ENCODE measurements around the gene IFT27. TPM values are rescaled to one million over a fixed set of nuclear protein-coding genes. Genes with fewer than 3 reads are reported as not detected.
A peak's percentile ranks its signal among the peaks of the same experiment; 100 is the strongest.

The IFT27 gene, protein sequence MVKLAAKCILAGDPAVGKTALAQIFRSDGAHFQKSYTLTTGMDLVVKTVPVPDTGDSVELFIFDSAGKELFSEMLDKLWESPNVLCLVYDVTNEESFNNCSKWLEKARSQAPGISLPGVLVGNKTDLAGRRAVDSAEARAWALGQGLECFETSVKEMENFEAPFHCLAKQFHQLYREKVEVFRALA
- 10.8 and 16.2 TPM in 2 replicates for total RNA-seq

DNA sequence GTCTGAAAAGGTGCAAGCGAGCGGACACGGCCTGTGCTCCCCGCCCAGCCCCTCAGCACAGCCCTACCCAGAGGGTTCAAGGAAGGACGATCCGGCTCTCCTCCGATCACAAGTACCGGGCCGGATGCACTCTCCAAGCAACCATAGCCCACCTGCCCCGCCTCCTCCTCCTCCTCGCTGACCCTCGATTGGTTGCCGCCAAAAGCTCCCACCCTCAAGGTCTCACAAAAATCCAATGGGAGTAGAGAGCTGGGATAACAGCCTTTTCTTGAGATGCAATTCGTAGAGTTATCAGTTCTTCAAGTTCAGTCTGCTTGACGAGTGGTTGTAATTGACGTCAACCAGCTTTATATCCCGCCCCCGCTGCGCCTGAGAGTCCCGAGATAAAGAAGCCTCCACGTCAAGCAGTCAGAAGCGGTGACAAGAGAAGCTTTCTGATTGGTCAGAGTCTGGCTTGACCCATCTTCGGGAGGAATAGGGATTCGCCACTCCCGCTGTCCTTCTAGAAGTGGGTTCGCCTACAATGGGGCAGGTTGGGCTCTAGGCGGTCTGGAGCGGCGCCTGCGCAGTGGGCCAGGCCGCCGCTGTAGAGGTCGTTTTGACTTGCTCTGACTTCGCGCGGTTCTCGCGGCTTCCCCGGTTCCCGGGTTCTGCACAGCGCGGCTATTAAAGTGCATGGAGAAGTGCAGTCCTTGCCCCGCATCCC is at the start of gene IFT27:
TSS of gene IFT27 (minus strand) at position 156 of the 706 bp plus-strand sequence. CDS start 412 bp downstream, outside the sequence.
- DNase-seq (ENCODE audit: low read depth in 2 of 2): peak; percentile 100

DNA sequence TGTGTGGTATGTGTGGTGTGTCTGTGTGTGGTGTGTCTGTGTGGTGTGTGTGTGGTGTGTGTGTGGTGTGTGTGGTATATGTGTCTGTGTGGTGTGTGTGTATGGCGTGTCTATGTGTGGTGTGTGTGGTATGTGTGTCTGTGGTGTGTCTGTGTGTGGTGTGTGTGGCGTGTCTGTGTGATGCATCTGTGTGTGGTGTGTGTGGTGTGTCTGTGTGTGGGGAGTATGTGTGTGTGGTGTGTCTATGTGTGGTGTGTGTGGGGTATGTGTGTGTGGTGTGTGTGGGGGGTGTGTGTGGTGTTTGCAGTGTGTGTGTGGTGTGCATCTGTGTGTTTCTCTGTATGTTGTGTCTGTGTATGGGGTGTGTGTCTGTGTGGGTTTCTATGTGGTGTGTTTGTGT is 48.7 kb upstream of the IFT27 start:
- no peak for DNase-seq (ENCODE audit: low read depth in 2 of 2)

DNA sequence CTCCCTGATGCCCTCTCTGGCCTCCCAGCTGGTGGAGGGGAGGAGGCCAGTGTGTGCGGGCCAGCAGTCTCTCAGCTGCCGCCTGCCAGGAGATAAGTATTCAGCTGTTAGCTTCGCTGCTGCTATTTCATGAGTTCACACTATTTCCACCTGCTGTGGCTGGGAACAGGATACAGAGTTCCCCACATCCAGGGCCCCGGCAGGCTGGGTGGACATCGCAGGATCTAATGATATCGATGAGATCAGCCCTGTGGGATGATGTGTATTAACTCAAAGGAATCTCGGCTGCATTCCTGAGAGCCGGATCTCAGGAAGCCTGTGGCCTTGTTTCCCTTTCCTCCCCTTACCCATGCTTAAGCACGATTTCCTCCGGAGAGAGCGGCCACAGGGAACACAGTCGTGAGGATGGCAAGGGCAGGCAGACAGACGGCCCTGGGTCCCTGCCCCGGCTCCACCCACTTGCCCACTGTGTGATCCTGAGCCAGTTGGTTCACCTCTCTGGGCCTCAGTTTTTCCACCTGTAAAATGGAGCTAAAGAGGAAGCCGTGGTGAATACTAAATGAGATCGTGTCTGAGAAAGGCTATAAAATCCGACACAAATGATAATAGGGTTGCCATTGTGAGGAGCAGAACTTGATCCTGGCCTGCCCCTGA is 47.4 kb upstream of the IFT27 start:
- DNase-seq (ENCODE audit: low read depth in 2 of 2): peak in 1 of 2 donors; percentile 54

DNA sequence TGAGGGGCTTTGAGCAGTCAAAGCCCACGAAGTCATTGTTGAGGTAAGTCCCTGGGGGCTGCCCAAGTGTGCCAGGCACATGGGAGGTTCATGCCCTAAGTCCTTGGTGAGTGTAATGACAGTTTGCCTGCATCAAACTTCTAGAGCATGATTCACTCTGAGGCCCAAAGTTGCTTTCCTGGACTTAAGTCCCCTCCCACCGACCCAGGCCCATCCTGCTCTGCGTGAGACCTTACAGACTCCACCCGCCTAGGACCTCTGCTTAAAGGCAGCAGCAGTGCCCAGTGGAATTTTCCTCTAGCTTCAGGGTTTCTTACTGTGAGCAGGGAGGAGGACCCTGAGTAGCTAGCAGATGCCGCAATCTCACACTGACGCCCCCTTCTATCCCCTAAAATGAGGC is 46.7 kb upstream of the IFT27 start:
- peak in 1 of 2 donors; percentile 12 for DNase-seq (ENCODE audit: low read depth in 2 of 2)

DNA sequence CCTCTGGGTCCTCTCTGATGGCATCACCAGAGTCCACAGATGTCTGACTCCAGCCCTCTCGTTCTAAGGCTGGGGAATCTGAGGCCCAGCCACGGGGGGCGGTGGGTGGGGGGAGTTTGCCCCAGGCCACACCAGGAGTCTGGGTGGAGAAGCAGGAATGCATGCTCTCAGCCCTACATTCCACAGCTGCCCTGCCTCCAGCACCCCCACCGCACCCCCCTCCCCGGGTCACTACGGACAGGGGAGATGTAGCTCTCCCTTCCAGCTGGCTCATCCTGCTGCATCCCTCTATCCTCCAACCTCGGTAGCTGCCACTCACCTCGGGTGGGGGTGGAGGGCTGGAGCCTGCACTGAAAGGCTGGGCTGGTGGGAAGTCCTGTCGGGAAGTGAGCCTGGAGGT is 43.2 kb upstream of the IFT27 start:
- no peak for DNase-seq (ENCODE audit: low read depth in 2 of 2)

DNA sequence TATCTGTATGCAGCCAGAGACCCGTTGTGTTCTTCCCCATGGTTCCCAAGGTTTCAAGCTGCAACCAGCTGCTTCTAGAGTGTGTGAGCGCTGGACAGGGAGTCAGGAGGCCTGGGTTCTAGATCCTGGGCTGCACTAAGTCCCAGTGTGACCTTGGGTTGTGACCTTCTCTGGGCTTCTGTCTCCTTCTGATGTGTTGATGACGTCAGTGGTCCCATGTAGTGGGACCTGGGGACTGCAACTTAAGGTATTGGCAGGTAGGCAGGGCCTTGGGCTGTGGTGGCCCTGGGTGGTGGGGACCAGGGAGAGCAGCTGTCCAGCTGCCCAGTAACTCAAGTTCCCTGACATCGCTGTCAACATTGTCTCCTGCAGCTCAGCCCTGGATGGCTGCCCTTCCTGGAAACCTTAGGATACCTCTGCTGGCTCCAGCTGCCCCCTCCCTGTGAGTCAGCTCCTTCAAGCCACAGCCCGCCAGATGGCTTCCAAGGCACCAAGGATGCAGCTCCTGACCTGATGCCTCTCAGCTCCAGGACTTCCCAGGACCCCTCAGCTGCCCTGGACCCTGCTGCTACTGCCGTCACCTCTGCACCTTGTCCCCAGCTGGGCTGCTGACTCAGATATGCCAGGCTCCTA is 42.2 kb upstream of the IFT27 start:
- DNase-seq (ENCODE audit: low read depth in 2 of 2): no peak

DNA sequence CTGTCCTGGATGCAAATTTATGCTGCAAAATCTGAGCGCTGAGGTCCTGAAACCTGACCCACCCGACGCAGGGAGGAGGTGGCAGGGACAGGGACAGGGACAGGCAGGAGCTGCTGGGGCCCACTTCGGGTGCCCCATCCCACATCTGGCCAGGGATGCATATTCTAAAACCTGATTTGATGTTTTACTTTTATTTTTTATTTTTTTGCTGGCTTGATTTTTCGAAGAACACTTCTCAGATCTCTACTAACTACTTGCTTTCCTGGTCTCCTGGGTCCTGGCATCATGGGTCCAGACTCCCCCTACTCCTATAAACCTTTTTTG is 41.6 kb upstream of the IFT27 start:
- no peak for DNase-seq (ENCODE audit: low read depth in 2 of 2)

DNA sequence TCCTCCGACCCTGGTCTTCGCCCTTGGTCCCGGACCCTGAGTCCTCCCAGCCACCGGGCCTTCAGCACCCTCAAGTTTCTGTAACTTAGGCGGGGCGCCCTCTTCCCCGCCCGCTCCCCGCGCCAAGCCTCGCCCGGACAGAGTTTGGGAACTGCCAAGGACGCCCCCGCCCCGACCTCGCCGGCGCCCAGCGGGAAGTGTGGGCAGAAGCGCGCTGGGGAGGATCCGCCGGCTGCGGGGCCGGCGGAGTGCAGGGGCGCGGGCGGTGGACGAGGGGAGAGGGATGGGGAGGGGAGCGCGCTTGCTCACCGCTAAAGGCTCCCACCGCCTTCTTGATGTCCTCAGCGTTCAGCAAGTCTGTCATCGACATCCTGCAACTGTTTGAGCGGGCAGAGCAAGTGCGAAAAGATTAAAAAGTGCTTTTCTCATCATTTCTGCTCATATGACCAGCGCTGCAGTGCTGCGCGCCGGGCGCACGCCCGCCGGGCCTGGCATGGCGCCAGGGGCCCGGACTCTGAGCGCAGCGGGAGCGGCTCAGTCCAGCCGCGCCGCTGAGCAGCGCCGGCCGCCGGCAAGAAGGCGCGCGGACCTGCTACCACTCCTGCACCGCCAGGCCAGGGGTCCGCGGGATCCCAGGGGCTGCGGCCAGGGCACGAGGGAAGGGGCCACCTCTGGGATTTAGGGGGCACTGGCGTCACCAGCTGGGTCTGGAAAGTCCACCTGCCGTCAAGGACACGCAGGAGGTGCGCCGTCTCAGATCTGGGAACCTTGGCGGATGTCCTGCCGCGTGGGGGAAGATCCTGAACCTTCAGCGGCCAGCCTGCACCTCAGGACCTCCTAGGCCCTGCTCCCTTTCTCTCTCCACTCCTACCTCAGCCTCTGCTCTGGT is 41.0 kb upstream of the IFT27 start, which contains the start of gene PVALB:
TSS of gene PVALB (minus strand) at position 400 of the 889 bp plus-strand sequence. CDS start at position 370, 30 bp downstream.
- DNase-seq (ENCODE audit: low read depth in 2 of 2): peak; percentile 7 to 52

DNA sequence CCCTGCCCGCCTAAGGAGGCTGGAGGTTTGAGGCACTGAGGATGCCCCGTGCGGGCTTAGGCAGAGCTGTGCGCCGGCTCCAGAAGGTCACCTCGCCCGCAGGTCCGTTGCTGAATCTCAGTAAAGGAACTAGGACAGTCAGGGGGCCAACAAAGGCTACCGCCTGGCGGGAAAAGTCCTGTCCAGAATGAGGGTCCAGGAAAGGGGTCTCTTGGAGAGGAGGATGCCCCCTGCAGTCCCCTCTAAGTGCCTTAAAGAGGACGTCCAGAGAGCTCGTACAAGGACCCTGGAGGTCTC is 40.4 kb upstream of the IFT27 start:
- no peak for DNase-seq (ENCODE audit: low read depth in 2 of 2)

DNA sequence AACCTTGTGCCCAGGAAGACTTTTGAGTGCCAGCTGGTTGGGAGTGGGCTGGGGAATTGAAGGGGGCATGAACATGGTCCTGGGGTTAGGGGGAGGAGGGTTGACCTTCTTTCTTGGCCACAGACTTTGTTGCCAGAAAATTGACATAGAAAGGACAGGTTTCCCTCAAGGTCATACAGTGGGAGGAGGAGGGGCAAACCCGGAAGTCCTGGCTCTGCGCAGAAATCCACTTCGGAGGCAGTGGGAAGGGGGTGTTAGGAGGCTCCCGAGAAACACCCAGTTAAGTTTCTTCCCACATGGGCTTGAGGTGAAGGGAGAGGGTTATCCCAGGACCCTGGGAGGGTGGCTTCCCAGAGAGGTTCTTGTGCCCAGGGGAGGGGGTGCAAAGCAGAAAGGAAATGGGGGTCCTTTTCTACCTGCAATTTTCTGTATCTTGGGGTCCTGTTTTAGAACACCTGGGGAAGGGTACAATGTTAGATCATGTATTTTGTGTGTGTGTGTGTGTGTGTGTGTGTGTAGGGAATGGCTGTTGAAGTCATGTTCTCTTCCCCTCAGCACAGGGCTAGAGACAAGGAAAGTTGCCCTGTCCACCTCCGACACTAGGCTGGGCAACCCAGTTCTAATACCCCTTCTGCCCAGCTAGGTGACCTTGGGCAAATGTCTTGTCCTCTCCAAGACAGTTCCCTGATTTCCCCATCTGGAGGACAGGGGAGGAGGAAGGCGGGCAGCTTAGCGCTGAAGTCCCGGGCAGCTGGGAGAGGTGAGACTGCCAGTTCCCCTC is 39.8 kb upstream of the IFT27 start:
- no peak for DNase-seq (ENCODE audit: low read depth in 2 of 2)

DNA sequence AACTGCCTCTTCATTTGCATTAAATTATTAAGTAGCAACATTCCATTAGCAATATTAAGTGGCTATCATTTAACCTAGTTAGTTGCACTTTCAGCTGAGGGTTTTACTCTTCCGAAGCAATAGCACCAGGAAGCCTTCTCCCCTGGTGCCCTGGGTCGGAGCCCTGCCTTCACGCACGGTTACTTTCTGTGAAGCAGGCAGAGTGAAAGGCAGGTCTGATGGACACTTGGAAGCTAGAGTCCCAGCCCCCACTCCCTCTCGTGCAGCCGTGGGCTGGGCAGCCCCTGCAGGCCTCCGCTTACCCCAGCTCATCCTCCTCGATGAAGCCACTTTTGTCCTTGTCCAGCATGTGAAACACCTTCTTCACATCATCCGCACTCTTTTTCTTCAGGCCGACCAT is 38.9 kb upstream of the IFT27 start:
- DNase-seq (ENCODE audit: low read depth in 2 of 2): no peak

DNA sequence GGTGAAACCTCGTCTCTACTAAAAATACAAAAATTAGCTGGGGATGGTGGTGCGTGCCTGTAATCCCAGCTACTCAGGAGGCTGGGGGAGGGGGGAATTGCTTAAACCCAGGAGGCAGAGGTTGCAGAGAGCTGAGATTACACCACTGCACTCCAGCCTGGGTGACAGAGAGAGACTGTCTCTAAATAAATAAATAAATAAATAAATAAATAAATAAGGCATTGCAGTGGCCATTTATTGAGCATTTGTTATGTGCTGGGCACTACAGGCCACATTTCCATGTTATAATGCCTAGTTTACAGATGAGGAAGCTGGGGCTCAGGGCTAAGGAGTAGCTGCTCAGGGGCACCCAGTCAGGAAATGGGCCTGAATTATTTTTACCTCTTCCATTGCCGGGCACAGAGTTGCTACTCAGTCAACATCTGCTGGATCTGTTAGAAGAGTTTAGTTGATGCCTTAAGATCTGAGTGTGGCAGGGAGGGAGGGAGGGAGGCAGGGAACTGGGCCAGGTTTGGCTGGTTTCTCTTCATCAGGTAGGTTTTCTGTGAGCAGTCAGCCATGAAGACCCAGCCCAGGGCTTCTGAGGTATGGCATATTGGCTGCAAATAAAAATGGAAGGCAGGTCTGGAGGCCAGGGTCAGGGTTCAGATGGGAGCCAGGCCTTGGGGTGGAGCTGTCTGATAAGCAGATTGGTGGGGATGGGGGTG is 35.3 kb upstream of the IFT27 start:
- no peak for DNase-seq (ENCODE audit: low read depth in 2 of 2)

DNA sequence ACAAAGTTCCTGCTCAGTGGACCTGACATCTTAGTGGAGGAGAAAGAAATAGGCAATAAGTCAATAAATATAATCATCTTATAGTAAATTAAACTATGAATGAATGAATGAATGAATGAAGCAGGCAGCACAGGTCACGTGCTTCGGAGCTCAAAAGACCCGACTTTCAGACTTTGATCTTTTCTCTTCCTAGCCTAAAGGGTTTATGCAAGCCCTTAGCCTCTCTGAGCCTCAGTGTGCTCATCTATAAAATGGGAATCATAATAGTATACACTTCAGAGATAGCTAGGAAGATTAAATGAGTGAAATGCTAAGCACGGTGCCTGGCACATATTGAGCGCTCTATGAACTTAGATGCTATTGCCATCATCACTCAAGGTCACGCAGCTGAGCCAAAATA is 33.4 kb upstream of the IFT27 start:
- DNase-seq (ENCODE audit: low read depth in 2 of 2): no peak

DNA sequence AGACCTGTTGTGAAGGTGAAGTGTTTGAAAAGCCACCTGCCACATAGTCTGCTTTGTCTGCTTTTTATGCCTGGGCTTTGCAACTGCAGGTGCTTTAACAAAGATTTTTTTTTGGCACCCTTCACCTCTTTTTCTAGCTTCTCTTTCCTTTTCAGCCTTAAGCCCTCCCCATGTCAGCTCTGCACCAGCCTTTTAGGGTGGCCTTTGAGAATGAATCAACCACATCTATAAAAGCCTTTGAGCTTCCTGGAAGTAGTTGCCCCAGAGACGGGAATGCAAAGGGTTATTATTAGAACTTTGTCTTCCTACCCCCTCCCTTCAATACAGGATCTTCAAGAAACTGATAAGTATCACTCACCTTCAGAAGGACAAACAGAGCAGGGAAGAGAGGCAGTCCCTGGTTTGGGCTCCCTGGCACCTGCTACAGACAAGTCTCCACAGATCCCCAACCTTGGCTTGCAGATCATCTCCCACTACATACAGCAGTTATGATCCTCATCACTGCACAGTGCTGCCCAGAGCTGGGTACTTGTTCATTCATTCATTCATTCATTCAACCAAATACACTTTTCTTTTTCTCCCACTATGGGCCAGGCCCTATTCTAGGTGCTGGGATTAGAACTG is 32.9 kb upstream of the IFT27 start:
- DNase-seq (ENCODE audit: low read depth in 2 of 2): no peak

DNA sequence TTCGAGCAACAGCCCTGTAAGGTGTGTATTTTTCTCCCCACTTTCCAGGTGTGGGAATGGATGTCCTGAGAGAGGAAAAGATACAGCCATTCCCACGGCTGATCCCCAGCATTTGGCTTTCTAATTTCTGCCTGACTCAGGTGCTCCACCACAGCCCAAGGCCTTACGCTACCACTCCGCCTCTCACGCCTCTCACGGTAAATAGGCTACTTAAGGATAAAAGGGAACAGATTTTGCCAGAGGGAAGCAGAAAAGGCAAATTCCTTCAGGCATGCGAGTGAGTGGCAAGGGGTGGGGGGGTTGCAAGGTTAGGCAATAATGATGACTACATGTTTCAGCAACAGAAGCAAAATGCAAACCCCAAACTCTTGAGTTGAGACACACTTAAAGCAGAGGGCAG is 31.7 kb upstream of the IFT27 start:
- DNase-seq (ENCODE audit: low read depth in 2 of 2): no peak

DNA sequence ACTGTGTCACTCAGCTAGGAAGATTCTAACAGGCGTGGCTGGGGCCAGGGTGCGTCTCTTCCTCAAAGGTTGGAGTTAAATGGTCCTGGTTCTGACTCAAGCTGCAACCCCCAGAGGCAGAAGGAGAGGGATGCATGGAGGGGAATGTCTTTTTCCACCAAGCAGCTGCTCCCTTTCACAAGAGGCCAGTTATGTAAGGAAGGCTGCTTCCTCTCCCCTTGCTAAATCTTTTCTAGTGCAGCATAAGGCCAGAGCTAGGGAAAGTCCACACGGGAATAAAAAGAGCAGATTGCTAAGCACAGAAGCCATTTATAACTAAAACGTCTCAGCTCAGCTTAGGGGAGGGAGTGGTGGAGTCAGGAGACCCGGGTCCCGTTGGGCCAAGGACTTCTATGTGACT is 30.9 kb upstream of the IFT27 start:
- DNase-seq (ENCODE audit: low read depth in 2 of 2): no peak

DNA sequence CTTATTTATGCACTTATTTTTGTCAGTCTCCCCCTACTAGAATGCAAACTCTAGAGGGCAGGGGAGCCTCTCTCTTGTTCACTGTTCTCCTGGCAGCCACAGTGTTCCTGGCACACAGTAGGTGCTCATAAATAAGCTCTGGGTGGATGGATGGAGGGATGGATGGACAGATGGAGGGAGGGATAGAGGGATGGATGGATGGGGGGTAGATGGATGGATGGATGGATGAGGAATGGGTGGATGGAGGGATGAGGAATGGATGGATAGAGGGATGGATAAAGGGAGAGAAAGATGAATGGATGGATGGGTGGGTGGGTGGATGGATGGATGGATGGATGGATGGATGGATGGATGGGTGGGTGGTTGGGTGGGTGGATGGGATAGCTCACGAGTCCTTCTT is 27.4 kb upstream of the IFT27 start:
- DNase-seq (ENCODE audit: low read depth in 2 of 2): no peak

DNA sequence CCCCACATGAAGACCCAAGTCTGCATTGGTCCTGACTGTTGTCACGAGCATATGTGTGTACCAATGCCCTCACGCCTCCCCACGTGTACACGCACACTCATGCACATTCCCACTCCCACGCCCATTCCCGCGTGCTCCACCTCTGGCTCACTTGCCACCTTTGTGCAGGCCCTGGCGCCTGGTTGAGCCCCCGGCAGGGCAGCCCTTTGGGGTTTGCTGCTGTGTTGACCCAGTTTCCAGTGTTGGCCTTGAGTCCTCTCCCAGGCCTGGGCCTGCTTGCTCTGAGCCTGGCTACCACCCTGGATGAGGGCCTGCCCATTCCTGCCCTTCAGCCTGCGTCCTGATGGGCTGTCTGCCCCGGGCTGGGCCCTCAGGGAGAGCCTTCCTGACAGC is 22.8 kb upstream of the IFT27 start:
- DNase-seq (ENCODE audit: low read depth in 2 of 2): no peak

DNA sequence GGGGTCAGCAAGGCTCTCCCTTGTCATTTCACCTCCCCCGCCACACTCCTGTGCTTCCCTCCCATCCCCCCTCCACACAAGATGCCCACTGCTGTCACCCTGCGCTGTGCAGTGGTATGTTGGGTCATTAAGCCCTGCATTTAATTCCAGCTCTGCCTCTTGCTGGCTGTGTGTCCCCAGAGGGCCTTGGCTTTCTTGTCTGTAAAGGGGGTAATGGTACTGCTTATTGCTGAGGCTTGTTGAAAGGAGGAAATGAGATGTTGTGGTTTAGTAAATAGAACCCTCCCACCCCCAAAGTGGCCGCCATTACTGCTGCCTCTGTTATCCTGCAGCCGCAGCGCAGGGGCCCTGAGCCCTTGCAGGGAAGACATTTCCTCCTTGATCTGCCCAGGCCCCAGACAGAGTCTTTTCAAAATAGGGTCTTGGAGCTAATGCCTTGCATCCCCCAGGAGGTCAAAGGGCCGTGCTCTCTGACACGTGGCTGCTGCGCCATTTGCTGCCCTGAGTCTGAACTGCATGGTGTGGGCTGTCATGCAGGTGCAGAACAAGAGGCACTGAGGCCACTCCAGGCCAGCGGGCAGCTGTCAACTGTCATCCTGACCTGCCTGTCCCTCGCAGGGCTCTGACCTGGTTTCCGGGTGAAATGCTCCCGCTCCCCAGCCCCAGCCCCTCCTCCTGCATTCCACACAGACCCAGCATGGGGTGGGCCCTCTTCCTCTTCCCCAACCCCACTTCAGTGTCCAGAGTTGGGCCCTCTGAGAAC is 22.2 kb upstream of the IFT27 start:
- DNase-seq (ENCODE audit: low read depth in 2 of 2): no peak

Data from dermis microvascular lymphatic vessel endothelial cell (primary cell).